Effector CD4-positive, alpha-beta T cell (primary cell): ENCODE data around the gene C11orf16.
"Not testable (repeated sequence)": the region's sequence is repeated elsewhere in the genome, so short reads cannot be mapped to it uniquely, and the experiment has no call there.

ENCODE experiments used
- DNase-seq: peaks from one replicate; pipeline ENCODE4 v3.0.0-alpha.2; 2020

C11orf16 gene

GRCh38 chr11:8935789-8936188 lies 3.0 kb upstream of the C11orf16 start:
- DNase-seq, result not testable (repeated sequence)

- no peak for DNase-seq
These were observed 2.2 kb upstream of the C11orf16 start for GRCh38 chr11:8934742-8935488.

DNA sequence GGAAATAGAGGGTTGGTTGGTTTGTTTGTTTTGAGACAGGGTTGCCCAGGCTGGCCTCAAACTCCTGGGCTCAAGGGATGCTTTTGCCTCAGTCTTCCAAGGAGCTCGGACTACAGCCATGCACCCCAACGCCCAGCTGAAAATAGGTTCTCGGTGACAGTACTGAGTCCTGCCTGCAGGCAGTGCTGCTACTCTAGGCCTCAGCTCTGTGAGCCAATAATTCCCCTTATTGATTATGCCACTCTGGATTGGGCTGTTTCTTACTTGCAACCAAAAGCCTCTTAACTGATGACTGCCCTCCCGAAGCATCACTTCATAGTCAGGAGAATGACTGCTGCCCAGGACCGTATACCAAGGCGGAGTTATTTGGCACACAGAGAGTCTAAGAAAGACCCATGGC lies 1.2 kb upstream of the C11orf16 start:
- no peak for DNase-seq

DNA sequence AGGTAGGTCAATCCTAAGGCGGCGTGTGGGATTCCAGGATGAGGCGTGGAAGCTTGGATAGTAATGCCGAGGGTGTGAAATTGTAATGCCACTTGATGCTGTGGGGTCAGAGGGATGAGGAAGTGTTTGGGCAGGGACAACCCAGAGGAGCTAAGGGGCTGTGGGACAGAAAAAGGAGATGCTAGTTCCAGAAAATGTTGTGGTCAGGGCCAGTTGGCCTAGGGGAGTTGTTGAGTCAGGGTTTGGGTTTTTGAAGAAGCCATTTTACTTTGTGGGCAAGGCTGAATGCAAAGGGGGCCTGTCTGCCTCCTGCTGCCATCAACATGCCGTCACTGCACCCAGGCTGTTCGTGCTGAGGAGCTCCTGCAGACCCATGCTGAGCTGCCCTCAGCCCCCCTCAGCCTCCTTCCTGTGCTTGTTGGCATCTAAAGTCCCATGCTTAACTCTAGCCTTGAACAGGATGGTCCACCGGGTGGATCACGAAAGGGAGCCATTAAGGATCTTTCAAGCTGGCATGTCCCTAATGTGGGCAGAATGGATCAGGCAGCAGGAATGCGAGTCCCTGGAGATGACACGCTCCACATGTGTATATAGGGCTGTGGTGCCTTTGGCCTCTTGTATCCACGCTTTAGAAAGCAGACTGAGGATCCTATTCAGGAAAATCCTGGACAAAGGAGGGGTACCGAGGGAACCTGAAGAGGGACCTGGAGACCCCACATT lies 2.1 kb downstream of the C11orf16 start:
- DNase-seq, result no peak

- DNase-seq, result no peak
These were observed 3.6 kb downstream of the C11orf16 start for GRCh38 chr11:8928981-8929615.

GRCh38 chr11:8928205-8928604 lies 4.5 kb downstream of the C11orf16 start:
- DNase-seq, result no peak

DNA sequence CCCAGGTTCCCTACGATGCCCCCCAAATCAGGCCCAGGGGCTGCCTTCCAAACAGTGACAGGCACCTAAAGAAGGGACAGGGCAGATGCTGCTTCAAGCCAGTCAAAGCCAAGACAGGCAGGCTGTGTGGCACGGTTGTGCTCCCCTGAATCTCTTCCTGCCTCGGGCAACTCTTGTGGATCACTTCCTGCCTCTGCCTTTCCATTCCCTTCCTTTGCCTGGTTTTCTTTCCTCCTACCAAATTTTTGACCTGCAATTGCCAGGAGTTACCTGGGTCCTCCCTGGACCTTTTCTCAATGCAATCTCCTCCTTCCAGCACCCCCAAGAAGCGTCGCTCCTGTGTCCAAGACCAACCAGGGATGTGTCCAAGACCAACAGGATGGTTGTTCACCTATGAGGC lies 5.5 kb downstream of the C11orf16 start:
- DNase-seq, result no peak

DNA sequence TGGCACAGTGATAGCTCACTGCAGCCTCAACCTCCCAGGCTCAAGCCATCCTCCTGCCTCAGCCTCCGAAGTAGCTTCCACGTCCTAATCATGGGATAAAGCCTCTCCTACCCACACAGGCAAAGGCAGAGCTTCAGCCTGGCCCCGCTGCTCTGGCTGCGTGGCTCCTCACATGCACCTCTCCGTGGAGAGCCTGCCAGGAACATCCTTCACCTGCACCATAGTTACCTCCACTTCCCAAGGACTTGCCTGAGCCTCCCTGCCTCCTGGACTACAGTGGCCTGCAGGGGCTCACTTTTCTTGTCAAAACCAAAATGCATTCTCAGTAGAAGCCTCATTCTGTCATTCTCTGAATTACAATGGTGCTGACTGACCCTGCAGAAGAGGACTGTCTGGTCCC lies 6.5 kb downstream of the C11orf16 start:
- no peak for DNase-seq

DNA sequence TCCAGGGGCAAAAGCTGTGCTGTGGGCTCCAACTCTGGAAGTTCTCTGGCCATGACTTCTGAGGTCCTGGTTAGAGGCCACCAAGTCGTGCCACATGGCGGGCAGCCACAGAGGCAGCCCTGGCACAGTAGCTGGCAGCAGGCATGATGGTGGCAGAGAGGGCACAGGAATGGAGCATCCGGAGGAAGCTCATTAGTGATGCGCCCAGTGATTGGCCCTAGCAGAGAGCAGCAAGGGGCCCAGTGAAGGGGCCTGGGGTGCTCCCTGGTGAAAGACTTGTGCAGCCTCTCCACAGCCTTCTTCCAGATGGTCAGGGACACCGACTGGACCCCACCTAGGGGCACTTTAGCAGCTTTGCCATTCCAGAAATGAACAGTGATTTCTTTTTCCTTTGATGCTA lies 7.0 kb downstream of the C11orf16 start:
- DNase-seq, result no peak

GRCh38 chr11:8922691-8923090 lies 10.1 kb downstream of the C11orf16 start:
- DNase-seq, result no peak

DNA sequence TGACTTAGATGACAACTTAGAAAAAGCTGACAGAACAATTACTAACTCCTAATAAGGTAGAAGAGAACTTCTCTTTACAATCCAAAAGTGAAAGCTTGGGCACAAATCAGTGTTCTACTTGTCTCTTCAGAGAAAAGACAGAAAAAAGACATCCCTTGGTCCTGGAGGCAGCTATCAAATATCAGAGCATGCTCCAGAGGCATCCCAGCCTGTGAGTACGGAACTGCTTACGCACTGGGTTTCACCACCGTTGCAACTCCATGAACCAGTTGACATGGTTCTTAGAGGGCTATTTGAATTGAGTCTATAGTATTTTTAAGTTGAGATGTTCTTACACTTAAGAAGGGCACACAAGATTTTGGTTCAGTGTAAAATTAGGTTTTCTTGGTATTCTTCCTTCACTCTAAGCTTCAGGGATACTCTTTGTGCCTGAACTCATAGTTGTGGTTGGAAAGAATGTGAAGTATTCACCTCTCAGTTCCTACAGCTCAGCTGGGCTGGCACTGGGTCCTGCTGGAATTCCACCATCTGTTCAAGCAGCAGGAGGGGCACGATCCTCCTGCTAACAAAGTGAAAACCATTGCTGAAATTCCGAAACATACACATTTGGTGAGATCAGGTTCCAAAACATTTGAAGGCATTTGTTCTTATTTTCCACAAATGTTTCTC lies 15.5 kb downstream of the C11orf16 start:
- no peak for DNase-seq

DNA sequence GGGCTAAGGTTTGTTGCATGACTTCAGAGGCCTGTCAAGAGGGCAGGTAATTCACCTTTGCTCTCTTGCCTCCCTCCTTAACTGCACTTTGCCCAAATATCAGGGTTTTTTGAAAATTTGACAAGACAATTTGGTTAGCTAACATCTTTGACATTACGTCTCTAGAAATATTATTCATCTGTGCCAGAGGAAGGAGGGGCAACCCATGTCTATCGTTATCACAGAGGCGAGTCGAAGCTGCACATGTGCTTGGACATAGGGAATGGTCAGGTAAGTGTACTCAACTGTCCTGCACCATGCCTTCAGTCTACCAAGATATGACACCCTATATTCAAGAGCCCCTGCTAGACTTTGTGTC lies 18.1 kb downstream of the C11orf16 start:
- no peak for DNase-seq

DNA sequence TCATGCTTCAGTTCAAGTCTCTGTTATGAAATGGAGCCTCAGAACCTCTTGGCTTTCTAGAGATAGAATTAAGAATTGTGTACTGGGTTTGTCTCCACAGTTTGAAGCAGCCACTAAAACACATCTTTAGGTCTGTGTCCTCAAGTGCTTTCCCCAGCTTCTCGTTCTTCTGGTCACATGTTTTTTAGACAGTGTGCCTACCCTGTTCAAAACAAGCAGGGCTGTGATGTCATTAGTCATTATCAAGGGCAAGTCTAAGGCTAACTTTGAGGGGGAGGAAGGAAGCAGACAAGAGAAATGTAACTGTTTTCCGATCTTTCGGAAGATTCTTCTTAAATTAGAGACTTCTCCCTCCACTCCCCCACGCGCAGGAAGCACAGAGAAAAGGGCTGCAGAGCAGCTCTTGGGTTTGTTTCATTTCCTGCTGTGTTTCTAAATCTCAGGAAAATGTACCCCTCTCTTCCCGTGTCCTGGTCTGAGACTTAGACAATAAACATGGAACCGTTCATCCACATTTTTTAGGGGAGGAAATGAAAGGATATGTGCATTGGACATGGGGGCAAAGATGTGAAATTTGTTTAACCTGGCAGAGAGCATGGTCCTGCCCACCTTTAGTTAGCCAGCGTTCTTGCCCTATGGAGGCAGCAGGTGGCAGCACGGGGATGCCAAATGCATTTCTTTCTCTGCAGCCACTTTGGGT lies 18.6 kb downstream of the C11orf16 start:
- peak; percentile 23 for DNase-seq

DNA sequence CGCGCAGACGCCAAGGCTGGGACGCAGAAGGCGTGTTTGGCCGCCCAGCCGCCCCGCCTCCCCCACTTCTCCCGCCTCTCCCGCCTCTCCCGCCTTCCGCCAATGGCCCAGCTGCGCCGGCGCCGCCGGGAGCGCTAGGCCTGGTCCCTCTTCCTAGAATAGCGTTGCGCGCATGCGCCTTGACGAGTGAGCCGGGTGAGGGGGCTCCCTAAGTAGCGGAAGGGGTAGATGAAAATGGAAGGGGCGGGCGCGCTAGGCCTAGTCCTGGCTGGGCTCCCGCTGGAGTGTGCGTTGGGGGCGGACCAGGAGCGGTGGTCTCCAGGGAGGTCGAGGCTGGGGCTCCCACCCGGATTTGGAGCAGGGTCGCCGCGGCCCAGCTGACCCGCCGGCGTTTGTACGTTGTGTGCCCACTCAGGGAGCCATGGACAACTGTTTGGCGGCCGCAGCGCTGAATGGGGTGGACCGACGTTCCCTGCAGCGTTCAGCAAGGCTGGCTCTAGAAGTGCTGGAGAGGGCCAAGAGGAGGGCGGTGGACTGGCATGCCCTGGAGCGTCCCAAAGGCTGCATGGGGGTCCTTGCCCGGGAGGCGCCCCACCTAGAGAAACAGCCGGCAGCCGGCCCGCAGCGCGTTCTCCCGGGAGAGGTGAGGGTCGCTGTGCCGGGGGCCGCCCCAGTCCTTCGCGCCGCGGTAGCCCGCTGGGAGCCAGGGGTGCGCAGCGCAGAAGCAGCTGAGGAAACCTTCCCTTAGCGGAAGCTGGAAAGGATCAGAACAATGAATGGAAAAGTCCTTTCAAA lies 21.5 kb downstream of the C11orf16 start, which contains the start of gene AKIP1:
AKIP1 (plus strand) TSS at position 161 of the 795 bp plus-strand sequence; CDS start at position 422, 261 bp downstream.
- peak; percentile 71 for DNase-seq

GRCh38 chr11:8910649-8911026 lies 22.1 kb downstream of the C11orf16 start:
- no peak for DNase-seq

GRCh38 chr11:8908099-8908498 lies 24.6 kb downstream of the C11orf16 start:
- DNase-seq, result no peak

DNA sequence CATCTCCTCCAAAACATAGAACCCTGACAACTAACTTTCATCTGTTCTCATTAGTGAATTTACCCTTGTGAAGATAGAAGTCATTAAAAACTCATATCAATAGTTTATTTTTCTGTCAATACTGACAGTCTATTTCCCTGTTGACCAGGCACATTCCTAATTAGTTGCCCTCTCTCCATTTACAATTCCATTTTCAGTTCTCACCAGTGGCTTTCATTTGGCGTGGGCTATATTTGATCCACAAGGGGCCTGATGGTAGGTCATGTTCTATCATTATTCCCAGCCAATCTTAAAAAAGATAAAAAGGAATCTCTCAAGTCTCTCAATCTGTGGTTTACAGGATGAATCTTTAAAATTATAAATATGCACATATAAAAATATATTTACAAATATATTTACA lies 25.6 kb downstream of the C11orf16 start:
- no peak for DNase-seq

- no peak for DNase-seq
These were observed 27.1 kb downstream of the C11orf16 start for GRCh38 chr11:8905528-8906165.

- DNase-seq, result no peak
These were observed 33.5 kb downstream of the C11orf16 start for GRCh38 chr11:8899119-8899753.

DNA sequence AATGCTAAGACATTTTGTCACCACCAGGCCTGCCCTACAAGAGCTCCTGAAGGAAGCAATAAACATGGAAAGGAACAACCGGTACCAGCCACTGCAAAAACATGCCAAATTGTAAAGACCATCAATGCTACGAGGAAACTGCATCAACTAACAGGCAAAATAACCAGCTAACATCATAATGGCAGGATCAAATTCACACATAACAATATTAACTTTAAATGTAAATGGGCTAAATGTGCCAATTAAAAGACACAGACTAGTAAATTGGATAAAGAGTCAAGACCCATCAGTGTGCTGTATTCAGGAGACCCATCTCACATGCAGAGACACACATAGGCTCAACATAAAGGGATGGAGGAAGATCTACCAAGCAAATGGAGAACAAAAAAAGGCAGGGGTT lies 41.6 kb downstream of the C11orf16 start:
- not testable (repeated sequence) for DNase-seq

- no peak for DNase-seq
These were observed 46.4 kb downstream of the C11orf16 start for GRCh38 chr11:8886322-8886721.
